NCI-H460 (cell line): ENCODE data around the gene POLA1. TPM values are rescaled to one million over a fixed set of nuclear protein-coding genes. Genes with fewer than 3 reads are reported as not detected.
"Not testable (repeated sequence)": the region's sequence is repeated elsewhere in the genome, so short reads cannot be mapped to it uniquely, and the experiment has no call there.

Experiments used
- DNase-seq: peaks from one replicate; pipeline ENCODE4 v3.0.0-alpha.2; 2016; ENCODE audit warnings: low read depth; ENCODE audit errors: extremely low read depth
- total RNA-seq: library from RNA; depleted of rRNA; stranded (reverse); fragments of >200 nt; shearing (Covaris generic); gene quantifications from 2 replicates; pipeline ENCODE4 v1.2.3, GENCODE V29; 2014

POLA1 gene
- total RNA-seq, 1 experiment from 2014 or later = 20.0 TPM

DNA sequence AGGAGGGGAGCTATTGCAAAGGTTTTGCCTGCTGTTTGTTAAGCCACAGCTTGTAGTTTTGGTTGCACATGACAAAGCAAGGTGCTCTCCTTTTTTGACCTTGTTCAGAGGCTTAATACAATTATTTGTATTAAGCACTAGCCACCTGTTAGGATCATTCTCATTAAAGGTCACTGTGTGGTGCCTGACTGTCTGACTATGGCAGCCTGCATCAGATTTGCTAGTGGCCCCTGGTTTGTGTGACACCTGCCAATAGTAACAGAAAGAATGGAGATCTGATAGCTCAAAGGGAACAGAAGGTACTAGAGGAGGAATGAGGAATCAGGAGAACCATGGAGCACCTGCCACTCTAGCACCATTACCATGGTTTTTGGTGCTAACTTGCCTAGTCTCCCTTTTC, 102.5 kb downstream of the POLA1 start:
- DNase-seq = no peak

DNA sequence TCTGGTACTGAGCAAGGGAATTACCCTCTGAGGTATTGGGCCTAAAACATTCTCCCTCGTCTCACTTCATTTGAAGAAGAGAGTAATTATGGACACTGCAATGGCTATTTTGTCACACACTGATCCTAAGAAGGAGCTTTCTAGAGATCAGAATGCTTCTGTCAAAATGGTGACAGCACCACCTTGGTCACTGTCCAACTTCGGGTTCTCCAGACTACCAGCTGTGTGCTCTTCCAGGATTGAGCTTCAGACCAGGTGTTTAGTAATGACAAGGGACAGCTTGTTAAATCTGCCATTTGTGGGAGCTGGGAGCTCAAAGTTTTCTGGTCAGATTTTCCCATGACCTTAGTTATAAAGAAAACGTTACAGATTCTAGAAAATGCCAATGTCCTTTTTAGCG, 105.4 kb downstream of the POLA1 start:
- DNase-seq = no peak

DNA sequence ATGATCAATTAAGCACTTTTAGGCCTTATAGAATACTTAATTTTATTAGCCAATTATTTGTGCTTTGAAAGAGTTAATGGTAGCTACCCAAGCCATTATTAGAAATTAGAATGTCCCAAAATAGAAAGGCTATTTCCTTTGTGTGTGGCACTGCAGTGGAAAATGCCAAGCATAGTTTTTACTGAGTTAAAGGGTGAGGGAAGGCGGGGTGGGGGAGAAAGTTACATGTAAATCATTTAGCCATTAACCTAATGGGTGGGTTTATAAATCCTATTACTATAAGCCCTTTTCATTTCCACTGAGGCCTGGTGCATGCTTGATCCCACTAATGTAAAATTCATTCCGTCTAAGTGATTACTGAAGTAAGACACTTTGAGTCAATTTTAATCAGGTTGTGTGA, 105.8 kb downstream of the POLA1 start:
- DNase-seq = no peak

DNA sequence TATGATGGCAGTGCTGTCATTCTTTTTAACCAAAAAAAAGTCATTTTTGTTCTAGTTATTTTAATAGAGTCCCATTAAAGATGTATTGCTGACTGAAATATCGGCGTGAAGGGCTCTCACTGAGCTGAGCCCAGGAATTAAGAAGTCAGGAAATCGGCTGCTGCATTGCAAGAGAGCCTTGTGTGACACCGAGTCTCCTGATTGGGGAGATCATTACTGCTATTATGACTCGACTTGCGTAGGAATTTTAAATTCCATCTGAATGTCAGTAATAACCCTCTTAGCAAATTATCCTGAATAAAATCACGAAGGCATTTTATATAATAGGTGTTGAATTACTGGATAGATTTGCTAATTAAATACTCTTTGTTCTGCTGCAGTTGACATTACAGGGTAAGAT, 111.5 kb downstream of the POLA1 start:
- DNase-seq = no peak

DNA sequence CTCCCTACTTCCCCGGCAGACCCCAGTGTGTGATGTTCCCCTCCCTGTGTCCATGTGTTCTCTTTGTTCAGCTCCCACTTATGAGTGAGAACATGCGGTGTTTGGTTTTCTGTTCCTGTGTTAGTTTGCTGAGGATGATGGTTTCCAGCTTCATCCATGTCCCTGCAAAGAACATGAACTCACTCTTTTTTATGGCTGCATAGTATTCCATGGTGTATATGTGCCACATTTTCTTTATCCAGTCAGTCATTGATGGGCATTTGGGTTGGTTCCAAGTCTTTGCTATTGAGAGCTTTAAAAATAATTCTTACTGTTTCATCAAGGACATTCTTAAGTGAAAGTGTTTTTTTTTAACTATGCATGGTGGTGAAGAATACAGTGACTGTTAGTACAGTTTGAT, 126.1 kb downstream of the POLA1 start:
- DNase-seq = not testable (repeated sequence)

DNA sequence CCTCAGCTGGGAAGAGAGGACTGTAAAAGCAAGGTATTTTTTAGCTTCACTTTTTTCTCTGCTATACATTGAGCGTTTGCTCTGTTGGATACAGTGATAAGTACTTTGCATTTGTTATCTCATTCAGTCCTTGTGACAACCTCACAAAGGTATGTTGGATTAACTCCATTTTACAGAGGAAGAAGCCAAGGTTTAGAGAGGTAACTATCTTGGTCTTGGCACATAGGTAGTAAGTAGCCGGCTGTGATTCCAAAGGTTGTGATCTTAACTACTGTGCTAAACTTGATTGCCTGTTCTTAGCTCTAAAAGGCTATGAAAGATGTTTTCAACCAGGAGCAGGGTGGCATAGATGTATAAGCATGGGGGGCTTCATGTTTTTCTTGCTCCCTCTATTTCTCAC, 134.4 kb downstream of the POLA1 start:
- no peak for DNase-seq

DNA sequence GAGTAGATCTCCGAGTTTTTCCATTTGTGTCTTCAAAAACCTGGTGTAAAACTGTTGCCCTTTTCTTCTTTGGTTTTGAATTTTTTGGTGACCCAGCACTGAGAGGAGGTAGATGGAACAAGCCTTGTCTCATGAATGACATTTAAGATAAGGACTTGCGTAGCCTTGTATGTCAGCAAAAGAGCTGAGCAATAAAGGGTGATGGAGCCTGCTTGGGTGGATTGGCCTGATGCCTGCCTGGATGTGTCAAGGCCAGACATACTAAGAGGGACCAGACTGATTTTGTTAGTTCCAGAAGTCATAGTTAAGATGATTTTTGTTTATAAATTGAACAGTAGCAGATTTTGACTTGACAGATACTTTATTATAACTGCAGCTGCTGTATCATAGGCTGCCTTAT, 134.9 kb downstream of the POLA1 start:
- no peak for DNase-seq

DNA sequence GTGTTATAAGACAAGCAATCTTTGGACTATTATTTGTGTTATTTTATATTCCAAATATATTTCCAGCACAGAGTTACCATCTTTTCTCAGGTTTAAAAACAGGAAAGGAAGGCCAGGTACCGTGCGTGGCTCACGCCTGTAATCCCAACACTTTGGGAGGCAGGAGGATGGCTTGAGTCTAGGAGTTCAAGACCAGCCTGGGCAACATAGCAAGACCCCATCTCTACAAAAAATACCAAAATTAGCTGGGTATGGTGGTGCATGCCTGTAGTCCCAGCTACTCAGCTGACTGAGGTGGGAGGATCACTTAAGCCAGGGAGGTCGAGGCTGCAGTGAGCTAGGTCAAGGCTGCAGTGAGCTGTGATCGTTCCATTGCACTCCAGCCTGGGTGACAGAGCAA, 140.0 kb downstream of the POLA1 start:
- DNase-seq = no peak

DNA sequence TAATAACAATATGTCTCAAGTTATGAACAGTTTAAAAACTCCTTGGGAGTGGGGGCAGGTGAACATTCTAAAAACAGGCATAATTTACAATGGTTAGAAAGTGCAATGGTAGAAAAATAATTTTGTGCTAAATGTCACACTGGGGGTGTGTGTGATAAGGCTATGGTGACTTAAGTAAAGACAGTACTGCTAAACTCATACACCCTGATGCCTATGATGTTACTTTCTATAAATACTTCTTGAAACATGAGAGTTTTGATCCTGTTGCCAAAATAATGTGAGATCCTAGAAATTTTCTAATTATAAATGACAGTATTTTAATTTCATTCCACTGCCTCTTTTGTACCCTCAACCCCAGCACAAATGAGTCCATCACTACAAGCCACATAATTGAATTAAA, 144.2 kb downstream of the POLA1 start:
- DNase-seq = no peak

DNA sequence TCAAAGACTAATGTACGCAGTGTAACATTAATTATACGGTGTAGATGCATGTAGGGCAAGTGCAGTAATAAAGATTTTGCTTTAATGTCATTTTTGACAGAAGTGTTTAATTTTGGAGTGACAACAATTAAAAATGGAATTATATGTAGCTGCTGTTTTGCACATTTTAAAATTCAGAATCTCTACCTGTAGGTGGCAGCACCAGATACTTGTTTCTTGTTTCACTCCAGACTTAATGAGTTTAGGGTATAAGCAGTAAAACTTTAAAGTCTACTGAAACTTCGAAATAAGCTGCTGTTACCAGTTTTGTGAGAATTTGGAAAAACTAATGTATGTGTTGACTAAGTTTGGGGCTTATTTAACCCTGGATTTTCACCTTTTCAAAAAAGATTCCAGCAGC, 144.9 kb downstream of the POLA1 start:
- peak; percentile 29 for DNase-seq

DNA sequence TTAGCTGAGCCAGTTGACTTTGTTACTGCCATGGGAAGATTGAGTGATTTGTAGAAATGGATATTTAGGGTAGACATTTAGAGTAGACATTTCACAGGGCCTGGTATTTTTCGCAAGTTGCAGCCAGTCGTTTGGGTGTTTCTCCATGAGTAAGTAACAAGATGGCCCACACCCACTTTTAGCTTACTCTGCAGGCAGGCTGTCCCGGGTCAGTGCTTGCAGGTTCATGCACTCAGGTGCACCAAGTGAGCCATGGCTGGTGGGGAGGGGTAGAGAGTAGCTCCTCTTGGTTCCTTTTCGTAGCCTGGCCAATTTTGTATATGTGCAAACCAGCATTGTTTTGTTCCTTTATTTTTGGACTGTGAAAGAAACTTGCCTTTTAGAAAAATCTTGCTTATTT, 145.6 kb downstream of the POLA1 start:
- no peak for DNase-seq

DNA sequence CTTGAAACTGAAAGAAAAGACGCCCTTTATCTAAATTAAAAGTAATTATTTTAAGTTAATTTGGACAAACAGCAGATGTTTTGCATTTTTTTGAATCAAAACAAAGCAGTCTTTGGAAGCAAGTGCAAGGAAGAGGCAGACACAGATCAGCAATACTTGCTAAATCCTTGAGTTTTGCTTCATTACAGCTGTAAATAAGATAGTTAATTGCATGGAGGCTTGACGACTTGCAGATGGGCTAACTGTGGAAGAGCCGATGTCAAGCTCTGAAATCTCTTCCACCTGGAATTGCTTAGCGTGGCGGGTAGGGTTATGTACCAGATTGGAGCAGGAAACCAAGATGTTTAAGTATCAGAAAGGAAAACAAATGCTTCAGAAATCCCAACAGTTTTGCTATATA, 148.8 kb downstream of the POLA1 start:
- no peak for DNase-seq

DNA sequence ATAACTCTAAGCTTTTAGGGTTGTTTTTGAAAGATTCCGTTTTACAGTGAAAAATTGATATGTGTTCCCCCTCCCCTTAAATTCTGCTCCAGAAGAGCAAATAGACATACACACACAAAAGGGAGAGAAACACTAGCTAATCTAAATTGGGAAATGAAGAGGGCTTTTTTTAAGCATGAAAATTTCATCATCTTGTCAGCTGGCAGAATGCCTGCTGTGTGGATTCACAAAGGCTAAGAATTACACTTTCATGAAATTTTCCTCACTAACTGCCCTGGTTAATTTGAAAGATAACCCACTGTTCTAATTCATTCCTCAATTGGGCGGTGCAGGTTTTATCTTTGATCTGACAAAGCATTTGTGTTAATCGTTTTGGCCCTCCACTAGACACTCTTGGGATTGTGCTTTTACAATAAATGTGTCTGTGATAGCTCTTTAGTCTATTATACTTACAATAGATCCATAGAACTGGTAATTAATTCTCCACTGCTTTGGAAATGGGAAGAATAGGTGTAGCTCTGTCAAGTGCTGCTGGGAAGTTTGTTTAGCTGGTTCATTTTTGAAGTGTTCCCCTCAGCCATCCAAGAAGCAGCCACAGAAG, 152.9 kb downstream of the POLA1 start:
- DNase-seq = no peak

DNA sequence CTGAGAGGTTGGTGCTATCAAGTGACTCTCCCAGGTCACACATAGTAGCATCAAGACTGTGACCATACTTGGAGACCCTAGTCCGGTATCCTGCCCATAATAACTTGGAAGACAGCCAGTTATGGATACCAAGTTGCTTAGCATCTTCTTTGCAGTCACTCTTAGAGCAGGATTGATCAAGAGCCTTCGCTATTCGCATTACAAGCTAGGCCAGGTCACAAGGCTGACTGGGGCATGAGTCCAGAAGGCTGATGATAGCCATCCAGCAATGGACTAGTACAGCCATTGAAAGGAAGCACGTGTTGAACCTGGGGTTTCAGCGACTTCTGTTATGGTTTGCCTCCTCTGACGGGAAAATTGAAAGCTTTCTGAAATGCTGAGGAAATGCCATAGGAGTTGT, 157.6 kb downstream of the POLA1 start:
- no peak for DNase-seq

DNA sequence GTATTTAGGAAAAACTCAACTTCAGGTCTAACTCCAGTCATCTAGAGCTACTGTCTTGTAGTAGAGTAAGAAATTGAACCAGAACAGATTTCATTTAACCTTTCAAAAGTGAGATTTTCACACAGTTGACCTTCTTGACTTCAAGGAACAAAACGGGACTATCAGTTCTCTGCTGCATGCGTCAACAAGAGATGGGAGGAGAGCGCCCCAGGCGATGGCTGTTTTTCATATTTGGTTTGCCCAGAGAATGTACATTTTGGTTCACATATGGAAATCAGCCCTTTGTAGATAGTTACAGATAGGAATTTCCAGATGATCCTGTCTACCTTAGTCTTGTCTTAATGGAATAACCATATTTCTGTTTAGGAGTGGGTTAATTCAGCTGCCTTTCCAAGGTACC, 158.1 kb downstream of the POLA1 start:
- DNase-seq = no peak

DNA sequence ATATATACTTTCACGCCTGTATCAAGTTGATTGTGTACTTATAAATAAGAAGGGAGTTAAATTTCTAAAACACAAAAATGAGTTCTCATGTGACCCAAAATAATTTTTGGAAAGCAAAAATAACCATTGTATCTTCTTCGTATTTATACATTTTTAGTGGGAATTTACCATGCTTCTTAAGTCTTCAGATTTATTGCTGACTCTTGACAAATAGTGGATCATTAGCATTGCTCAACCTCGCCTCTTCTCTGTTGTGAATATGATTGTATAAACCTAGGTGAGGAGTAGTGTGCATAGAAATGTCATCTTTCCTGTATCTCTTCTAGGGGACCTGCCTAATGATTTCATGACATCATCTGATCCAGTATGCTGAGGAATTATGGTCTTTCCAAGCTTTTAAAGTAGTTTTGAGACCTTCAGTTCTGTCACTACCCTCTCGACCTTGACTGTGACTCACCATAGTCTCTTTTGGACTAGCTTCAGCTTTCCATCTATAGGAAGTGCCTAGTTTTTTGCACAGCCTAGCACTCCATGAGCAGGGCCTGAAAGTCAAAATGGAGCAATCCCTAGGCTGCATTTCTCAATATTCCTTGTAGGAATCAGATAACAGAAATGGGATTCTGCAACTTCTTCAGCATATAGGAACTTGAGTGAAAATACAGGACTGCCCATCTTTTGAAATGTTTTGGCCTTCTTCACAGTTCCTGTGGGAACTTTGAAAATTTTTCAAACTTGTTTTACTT, 164.5 kb downstream of the POLA1 start:
- no peak for DNase-seq

DNA sequence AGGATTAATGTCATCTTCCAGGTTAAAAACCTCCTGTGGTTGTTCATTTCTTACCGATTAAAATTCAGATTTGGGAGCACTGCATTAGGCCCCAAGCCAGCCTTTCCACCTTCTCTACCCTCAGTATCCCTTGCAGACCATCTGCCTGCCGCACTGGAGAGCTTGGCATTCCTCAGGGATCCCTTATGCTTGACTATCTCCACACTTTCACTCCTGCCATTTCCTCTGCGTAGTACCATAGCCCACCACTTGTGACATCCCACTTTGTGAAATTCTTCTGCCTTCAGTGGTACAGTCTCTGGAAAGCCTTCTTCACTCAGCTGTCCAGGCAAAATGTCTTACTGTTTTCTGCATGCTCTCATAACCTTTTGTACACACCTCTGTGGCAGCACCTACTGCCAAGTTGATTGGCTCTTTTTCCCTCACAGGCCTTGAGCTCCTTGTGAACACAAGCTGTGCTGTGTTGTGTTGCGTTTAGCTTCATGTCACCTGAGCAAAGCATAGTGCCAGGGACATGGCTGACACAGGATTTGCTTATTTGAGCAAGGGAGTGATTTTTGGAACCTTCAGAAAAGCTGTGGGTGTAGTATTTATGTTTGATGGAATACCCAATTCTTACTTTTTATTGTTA, 165.6 kb downstream of the POLA1 start:
- no peak for DNase-seq

DNA sequence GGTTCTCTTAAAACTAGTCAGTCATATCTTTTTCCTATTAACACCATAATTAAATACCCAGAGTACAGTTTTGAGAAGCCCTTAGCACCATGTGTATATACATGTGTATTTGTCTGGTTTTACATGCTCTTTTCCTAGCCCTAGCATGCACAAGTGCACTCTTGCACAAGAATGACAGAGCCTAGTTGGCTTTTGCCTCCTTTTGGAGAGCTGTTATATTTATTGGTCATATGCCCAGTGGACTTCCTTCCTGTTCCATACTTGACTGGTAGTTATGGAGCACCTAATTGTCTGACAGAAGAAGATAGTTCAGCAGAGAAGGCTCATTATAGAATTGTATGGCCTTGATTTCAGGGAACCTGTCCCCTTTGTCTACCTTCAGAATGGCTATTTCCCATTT, 166.4 kb downstream of the POLA1 start:
- no peak for DNase-seq

DNA sequence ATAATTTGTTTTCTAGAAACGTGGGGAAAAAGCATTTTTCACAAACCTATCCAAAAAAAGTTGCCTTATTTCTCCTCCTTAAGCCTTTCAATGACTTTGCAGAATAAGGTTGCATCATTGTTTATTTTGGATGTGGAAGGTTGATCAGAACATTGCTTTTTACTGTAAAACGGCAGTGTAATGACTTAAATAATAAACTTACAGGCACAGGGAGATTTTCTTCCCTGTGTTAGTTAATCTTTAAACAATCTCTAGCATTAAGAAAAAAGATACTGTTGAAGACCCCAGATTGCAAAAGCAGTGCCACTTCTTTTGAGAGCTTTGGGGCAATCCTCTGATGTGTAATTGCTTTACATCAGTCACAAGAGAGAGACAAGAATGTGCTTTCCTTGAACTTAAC, 168.6 kb downstream of the POLA1 start:
- peak; percentile 42 for DNase-seq

DNA sequence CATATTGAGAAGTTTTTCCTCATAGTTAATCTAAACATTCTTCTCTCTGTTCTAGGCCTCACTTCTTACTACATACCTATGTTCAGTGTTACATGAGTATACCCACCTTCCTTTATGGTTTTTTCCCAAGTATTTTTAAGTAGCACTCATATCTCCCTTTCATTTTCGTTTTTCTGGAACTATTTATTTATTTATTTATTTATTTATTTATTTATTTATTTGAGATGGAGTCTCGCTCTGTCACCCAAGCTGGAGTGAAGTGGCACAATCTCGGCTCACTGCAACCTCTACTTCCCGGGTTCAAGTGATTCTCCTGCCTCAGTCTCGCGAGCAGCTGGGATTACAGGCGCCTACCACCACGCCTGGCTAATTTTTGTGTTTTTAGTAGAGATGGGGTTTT, 170.1 kb downstream of the POLA1 start:
- DNase-seq = not testable (repeated sequence)

DNA sequence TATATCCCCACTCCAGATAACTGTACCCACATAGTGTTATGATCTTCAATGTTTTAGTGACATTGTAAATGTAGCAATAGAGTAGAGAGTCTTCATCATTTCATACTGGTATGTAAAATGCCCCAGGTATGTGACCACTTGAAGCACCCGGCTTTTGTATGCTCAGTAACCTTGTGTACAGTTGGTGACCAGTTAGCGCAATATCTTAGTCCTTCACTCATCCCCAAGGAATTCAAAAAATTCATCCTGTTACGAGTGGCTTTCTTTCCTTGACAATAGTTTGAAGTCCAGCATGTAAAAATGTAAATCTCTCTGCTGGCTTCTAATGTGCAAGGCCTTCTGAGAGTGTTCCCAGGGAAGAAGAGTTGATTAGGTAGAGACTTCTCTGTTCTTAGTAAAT, 176.4 kb downstream of the POLA1 start:
- DNase-seq = peak; percentile 12

DNA sequence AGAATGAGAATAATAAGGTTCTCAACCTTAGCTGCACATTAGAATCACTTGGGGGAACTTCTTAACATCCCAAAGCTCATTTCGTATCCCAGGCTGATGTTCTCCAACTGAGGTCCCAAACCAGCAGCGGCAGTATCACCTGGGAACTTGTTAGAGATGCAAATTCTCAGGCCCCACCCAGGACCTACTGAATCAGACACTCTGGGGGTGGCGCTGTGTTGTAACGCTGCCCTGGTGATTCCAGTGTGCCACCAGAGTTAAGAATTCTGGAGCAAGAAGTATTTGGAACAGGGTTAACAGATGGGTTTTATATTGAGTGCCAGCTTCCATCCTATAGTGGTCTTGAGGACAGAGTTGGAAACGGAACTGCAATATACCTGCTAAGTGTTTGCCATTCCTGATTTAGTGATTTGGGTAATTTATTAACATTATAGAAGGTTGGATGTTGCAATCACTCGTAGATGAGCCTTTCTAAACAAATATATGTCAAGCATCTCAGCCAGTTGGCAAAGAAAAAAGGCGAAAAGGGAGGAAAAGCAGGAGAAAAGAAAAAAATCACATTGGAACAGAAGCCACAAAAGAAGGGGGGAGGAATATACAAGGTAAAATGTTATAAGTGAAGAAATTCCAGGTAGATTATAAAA, 181.0 kb downstream of the POLA1 start:
- no peak for DNase-seq
